ENCODE data around the gene MDM2.
"Not testable (repeated sequence)": the region's sequence is repeated elsewhere in the genome, so short reads cannot be mapped to it uniquely, and the experiment has no call there.

Gene MDM2

DNA sequence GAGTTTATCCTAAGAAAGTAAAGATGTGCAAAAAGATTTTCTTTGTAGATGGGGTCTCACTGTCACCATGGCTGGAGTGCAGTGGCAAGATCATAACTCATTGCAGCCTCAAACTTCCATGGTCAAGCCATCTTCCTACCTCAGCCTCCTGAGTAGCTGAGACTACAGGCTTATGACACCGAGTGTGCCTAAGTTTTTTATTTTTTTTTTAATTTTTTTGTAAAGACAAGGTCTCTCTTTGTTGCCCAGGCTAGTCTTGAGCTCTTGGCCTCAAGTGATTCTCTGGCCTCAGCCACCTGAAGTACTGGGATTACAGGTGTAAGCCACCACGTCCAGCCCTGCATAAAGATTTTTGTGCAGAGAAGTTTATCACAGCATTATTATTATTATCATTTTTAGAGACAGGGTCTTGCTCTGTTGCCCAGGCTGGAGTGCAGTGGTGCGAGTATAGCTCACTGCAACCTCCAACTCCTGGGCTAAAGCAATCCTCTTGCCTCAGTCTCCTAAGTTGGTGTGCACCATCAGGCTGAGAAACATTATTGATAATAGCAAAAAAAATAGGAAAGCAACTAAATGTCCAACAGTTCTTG, 19.3 kb upstream of the MDM2 start:
- DNase-seq = no peak

DNA sequence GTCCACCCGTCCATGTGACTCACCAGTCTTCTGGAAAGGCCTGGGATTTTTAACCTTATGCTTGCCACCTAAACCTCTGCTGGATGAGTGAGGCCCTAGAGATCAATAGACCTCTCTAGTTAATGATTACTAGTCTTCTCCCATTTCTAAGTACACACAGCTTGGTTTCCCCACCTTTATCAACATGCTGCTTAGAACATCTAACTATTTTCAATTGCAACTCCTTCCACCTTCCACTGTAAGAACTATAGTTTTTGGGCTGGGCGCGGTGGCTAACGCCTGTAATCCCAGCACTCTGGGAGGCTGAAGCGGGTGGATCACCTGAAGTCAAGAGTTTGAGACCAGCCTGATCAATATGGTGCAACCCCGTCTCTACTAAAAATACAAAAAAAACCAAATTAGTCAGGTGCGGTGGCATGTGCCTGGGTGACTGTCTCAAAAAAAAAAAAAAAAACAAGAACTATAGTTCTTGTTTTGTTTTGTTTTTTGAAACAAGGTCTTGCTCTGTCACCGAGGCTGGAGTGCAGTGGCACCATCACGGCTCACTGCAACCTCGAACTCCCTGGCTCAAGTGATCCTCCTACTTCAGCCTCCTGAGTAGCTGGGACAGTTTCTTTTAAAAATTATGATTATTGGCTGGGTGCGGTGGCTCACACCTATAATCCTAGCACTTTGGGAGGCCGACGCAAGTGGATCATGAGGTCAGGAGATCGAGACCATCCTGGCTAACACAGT, 18.7 kb upstream of the MDM2 start:
- no peak for DNase-seq

DNA sequence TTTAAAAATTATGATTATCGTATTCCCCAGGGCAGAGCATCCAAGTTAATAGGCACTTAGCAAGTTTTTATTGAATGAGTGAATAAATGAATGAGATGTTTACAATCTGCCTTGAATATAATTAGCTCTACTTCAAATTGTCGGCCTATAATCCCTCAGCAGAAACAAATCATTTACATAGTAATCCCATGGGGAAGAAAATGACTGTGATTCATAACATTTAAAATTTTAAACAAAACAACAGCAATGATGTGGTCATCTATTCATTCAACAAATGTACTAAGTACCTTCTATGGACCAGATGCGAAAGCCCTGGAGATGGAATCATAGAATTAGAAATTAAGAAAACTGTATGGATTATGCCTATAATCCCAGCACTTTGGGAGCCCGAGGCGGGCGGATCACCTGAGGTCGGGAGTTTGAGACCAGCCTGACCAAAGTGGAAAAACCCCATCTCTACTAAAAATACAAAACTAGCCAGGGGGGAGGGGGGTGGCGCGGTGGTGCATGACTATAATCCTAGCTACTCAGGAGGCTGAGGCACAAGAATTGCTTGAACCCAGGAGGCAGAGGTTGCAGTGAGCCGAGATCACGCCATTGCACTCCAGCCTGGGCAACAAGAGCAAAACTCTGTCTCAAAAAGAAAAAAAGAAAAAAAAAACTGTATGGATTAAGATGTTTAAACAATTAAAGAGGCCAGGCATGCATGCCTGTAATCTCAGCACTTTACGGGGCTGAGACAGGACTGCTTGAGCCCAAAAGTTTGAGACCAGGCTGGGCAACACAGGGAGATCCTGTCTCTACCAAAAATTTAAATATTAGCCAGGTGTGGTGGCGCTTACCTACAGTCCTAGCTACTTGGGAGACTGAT, 17.7 kb upstream of the MDM2 start:
- DNase-seq = no peak

DNA sequence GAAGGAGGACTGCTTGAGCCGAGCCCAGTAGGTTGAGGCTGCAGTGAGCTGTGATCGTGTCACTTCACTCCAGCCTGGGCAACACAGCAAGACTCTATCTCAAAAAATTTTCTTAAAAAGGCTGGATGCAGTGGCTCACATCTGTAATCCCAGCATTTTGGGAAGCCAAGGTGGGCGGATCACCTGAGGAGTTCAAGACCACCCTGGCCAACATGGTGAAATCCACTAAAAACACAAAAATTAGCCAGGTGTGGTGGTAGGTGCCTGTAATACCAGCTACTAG, 17.1 kb upstream of the MDM2 start:
- no peak for DNase-seq

DNA sequence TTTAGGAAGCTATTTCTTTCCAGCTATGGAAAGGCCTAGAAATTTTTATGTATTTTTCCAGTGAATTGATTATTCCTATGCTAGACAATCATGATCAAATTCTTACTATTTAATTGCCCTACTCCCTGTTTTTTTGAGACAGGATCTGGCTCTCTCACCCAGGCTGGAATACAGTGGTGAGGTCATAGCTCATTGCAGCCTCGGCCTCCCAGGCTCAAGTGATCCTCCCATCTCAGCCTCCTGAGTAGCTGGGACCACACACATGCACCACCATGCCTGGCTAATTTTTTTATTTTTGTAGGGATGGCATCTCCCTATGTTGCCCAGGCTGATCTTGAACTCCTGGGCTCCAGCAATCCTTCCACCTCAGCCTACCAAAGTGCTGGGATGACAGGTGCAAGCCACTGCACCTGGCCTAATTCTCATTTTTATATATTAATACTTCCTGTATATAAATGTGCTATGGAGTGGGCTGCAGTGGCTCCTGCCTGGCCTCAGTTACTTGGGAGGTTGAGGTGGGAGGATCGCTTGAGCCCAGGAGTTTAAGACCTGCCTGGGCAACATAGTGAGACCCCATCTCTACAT, 16.0 kb upstream of the MDM2 start:
- no peak for DNase-seq

DNA sequence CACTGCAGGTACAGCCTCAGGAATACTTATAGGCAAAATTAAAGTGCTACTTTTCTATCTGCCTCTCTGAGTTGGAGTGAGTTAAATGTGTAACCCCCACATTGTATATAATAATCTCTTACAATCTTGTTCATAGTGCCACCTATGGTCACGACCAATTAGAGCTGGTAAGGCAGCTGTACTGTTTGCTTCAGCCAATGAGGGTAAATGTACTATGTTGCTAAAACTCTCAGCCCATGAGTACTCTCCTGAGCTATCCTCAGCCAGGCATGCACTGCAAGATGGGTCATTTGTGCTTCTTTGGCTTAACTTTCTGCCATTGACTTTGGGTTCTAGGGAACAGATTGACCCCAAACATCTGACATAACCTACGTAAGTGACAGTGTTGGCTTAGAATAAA, 15.0 kb upstream of the MDM2 start:
- DNase-seq = peak; percentile 45 to 66

DNA sequence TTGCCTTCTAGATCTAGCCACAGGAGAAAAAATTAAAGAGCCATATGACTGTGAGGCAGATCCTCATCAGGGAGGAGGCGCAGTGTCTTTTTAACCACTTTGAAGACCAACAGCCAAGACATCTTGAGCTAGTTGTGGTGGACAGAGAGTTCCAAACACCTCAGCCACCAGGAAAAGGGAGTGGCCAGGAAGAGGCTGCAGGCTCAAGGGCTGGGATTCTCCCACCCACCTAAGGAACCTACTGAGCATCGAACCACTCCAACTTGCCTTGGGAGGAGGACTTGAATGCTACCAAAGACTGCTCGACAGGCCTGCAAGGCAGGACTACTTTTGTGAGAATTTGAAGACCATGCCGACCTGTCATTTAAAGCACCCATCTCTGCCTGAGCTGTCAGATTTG, 14.5 kb upstream of the MDM2 start:
- no peak for DNase-seq

DNA sequence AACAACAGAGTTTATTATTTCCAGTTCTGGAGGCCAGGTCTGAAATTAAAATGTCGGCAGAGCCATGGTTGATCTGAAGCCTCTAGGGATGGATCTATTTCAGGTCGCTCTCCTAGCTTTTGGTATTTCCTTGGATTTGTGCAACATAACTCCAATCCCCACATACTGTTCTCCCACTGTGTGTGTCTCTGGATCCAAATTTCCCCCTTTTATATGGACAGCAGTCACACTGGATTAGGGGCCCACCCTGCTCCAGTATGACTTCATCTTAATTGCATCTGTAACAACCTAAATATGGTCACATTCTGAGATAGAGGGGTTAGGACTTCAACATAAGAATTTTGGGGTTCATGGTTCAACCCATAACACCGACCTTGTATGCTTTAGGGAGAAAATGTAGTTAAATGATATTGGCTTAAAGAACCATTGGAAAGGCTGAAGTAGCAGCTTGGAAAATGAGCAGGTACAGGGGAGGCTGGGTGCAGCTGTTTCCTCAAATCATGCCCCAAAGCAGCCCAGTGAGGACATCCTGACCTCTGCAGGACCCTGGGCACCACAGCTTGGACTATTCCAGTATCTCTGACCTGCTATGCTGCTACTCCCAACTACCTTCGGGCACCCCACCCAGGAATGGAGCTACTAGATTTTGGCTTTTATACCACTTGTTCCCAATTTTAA, 13.9 kb upstream of the MDM2 start:
- no peak for DNase-seq

DNA sequence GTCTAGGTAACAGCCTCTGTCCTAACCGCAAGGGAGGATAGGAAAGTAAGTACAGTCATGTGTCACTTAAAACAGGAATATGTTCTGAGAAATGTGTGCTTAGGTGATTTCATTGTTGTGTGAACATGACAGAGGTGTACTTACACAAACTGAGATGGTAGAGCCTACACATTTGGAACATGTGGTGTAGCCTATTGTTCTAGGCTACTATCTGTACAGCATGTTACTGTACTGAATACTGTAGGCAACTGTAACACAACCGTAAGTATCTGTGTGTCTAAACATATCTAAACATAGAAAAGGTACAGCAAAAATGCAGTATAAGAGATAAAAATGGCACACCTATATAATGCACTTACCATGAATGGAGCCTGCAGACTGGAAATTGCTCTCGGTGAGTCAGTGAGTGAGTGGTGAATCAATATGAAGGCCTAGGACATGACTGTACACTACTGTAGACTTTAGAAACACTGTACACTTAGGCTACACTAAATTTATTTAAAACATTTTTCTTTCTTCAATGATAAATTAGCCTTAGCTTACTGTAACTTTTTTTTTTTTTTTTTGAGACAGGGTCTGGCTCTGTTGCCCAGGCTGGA, 13.2 kb upstream of the MDM2 start:
- no peak for DNase-seq

DNA sequence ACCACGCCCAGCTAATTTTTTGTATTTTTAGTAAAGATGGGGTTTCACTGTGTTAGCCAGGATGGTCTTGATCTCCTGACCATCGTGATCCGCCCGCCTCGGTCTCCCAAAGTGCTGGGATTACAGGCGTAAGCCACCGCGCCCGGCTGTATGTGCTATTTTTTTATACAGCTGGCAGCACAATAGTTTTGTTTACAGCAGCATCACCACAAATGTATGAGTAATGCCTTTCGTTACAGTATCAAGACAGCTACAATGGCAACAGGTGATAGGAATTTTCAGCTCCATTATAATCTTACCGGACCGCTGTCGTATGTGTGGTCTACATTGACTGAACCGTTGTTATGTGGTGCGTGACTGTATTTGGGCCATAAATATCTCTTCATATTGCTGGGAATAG, 11.6 kb upstream of the MDM2 start:
- no peak for DNase-seq

DNA sequence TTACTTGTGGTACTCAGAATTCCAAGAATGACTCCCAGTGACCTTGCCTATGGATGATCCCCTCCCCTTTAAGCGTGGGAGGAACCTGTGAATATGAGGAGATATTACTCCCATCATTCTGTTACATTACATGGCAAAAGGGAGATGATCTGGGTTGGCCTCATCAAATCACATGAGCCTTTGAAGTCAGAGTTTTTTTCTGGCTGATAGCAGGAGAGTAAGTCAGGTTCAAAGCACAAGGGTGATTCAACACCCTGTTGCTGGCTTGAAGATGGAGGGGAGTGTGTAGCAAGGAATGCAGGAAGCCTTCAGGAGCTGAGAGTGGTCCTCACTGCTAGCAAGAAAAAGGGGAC, 9.1 kb upstream of the MDM2 start:
- no peak for DNase-seq

DNA sequence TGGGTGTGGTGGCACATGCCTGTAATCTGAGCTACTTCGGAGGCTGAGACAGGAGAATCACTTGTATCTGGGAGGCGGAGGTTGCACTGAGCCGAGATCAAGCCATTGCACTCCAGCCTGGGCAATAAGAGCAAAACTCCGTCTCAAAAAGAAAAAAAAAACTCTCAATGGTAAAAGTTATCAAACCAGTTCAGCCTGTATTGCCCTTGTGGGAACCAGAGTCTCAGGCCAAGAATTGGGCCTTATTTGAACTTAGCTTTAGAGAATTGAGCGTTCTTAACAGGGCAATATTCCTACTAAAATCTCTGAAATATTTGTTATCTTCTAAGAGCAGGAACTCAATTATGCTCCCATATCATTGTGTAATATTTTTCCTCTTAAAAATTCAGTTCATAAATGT, 7.7 kb upstream of the MDM2 start:
- no peak for DNase-seq

DNA sequence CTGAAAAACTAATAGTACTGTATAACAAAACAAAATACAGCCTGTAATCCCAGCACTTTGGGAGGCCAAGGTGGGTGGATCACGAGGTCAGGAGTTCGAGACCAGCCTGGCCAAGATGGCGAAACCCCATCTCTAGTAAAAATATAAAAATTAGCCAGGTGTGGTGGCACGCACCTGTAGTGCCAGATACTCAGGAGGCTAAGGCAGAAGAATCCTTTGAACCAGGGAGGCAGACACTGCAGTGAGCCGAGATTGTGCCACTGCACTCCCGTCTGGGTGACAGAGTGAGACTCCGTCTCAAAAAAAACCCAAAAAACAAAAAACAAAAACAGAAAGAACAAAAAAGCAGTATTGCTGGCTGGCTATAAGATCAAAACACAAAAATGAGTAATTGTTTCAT, 6.9 kb upstream of the MDM2 start:
- not testable (repeated sequence) for DNase-seq

DNA sequence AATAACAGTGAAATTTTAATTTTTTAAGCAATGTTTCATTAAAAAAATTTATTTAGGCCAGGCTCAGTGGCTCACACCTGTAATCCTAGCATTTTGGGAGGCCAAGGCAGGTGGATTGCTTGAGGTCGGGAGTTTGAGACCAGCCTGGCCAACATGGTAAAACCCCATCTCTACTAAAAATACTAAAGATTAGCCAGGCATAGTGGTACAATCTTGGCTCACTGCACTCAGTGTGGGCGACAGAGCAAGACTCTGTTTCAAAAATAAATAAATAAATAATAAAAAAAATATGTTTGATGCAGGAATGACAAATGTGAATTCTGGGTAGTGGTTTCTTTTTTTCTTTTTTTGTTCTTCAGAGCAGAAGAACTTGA, 5.6 kb upstream of the MDM2 start:
- DNase-seq = not testable (repeated sequence)

DNA sequence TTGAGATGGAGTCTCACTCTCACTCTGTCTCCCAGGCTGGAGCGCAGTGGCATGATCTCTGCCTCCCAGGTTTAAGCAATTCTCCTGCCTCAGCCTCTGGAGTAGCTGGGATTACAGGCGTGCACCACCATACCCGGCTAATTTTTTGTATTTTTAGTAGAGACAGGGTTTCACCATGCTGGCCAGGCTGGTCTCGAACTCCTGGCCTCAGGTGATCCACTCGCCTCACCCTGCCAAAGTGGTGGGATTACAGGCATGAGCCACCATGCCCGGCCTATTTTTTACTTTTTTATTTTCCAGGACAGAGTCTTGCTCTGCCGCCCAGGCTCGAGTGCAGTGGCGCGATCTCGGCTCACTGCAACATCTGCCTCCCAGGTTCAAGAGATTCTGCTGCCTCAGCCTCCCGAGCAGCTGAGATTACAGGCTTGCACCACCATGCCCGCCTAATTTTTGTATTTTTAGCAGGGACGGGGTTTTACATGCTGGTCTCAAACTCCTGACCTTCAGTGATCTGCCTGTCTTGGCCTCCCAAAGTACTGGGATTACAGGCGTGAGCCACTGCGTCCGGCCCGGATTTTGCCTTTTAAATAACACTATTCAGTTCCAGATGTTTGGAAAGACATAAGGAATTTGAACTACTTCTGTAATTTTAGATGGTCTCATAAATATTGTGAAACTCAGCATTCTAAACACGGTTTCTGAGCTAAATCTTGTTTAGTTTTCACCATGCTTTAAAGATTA, 4.9 kb upstream of the MDM2 start:
- not testable (repeated sequence) for DNase-seq

DNA sequence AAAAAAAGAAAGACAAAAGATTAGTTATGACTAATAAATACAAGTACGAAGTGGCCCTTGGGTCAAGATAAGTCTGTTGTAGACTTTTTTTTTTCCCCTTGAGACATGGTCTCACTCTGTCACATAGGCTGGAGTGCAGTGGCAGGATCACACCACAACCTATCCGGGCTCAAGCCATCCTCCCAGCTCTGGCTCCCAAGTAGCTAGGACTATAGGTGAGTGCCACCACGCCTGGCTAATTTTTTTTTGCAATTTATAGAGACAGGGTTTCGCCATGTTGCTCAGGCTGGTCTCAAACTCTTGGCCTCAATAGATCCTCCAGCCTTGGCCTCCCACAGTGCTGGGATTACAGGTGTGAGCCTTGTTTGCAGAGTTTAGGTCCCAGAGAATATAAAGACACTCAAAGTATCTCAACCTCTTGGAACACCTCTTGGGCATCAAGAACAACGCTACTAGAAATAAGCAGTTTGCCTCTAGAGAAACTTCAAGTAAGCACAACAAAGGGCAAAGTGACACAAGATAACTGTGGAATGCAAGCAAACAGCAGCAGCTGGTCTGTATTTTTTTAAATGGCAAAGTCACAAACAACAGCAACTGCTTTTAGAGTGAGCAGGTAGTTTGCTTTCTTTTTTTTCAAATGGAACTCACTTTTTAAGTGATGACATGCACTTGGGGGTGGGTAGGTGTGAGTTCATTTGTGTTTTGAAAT, 3.9 kb upstream of the MDM2 start:
- DNase-seq = no peak

DNA sequence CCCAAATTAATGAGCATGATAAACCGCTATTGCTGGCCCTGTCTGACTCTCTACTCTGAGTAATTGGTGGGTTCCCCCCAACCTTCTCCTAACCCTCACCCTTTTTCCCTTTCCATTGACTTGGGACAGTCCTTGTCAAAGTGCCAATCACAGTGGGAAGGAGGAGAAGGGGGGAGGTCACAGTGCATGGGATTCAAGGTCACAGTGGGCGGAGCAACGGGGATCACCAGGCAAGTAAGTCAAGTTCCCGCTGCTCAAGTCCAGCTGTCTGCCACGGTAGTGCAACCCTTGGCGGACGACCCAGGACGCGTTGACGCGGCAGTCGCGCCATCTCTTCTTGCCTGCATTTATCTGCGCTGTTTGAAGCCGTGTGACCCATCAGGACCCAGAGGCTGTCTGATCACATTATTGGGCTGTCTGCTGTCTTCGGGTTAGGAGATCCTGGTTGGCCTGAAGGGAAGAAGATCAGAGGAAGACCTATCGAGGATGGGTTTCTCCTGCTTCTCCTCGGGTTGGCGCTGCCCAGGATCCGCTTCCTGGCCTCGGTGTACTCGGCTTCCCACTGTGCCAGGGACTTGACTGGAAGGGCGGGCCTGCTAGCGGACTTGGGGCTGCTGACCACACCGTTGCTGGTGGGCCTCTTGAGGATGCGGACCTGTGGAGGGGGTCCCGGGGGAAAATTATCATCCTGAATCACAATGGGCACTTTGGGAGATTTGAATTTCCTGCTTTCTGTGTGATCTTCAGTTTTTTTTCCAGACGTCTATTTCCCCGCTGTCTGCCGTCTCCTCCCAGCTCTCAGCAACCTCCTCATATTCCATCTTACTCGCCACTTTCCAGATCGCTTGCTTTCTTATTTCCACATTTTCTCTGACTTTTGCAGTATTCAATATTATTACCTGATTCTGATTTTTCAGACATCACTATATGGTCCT, 3.1 kb upstream of the MDM2 start:
- no peak for DNase-seq

DNA sequence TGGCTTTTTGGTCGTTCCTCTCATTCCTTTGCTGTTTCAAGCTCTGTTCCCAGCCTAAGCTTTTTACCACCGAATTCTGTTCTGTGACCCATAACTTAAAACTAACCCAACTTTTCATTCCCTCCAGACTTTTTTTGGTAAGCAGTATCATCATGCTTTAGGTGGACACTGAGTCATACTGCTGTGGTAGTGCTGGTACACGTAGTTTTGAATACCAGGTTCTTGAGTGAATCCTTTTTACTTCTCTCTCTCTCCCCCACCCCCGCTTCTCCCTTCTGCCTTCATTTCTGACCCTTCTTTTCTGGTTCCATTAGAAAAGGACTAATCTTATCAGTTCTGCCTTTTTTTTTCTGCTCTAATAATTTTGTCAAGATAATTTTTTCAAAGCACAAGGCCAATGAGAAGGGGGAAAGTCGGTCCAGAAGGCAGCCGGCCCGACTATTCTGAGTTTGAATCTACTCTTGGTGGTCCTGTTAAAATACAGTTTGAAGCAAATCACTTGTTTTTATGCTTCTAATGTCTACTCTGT, 2.3 kb upstream of the MDM2 start:
- DNase-seq = no peak

DNA sequence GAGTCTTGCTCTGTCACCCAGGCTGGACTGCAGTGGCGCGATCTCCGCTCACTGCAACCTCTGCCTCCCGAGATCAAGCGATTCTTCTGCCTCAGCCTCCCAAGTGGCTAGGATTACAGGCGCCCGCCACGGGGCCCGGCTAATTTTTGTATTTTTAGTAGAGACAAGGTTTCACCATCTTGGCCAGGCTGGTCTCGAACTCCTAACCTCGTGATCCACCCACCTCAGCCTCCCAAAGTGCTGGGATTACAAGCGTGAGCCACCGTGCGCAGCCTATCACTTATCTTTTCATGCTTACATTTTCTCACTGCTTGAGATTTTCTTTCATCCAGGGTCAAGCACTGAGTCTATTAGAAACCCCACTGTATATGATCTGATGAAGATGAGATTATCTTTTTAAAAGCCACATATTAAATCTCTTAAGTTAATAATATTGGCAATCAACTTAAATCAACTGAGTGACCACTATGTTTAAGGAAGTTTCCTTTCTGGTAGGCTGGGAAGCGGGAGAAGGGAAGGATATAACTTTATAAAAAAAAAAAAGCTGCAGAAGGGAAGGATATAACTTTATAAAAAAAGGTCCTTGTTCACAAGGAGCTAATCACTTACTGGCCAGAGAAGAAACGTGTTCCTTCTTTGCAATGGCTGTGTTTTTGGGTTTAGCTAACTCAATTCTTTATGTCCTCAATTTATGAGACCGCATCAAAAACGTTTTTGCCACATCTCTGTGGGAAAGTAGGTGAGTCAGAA, 1.3 kb upstream of the MDM2 start:
- no peak for DNase-seq

DNA sequence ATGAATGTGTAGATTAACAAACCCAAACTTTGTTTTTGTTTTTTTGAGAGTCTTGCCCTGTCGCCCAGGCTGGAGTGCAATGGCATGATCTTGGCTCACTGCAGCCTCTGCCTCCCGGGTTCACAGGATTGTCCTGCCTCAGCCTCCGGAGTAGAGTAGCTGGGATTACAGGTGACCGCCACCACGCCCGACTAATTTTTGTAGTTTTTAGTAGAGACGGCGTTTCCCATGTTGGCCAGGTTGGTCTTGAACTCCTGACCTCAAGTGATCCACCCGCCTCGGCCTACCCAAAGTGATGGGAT, 752 bp upstream of the MDM2 start:
- DNase-seq = not testable (repeated sequence)
